ENCODE data around the gene MACROD2. TPM values are rescaled to one million over a fixed set of nuclear protein-coding genes. Genes with fewer than 3 reads are reported as not detected.
A peak's percentile ranks its signal among the peaks of the same experiment; 100 is the strongest.

The MACROD2 gene
- total and polyA plus RNA-seq, 2 of the 4 experiments (the other 2 are of a cell fraction), result not detected

DNA sequence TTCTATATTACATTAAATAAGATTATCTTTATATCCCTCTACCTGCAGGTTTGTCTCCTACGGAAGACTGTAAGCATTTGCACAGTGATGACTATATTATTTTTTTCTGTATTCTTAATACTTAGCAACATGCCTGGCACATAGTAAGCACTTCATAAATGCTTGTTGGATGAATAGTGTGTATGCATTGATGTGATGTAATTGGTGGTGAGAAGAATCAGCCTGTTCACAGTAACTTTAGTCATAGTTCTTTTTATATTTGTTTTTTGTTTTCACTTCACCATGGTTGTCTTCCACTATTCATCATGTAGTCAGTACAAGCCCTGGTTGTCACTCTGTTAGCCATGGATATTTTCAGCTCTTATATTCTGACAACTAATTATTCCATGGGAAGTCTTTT lies 526.1 kb downstream of the MACROD2 start:
- no peak overlapping the region for H4K91ac ChIP-seq (ENCODE audit: insufficient read depth, low read depth, low read length)
- H2BK5ac ChIP-seq (ENCODE audit: low read depth, low read length, poor library complexity, severe bottlenecking), result no peak overlapping the region
- H3K14ac ChIP-seq (replicated peaks; ENCODE audit: low read depth, low read length), result no peak overlapping the region
- H2AK5ac ChIP-seq (ENCODE audit: low read depth, low read length), result no peak overlapping the region
- in situ Hi-C loops (cut with MboI; ENCODE audit: low sequenced_read_pairs) (no loop called here), dilution Hi-C loops (cut with HindIII; ENCODE audit: low sequenced_read_pairs, unreplicated experiment) (no loop called here), intact Hi-C loops (cut with micrococcal nuclease) (no loop called here)
- H3K4me3 ChIP-seq (ENCODE audit: insufficient read depth, low read depth, low read length), result no peak overlapping the region
- no peak overlapping the region for H4K8ac ChIP-seq (ENCODE audit: low read depth in 2 of 2, low read length in 2 of 2)
- no peak overlapping the region for H3K27ac ChIP-seq (ENCODE audit: insufficient read depth, low read length)
- H3K9me3 ChIP-seq (ENCODE audit: control insufficient read depth, insufficient read depth, low read length), result no peaks in the 10 kb centered on the region
- H3K23ac ChIP-seq (ENCODE audit: low read depth, low read length), result no peak overlapping the region
- H3K18ac ChIP-seq (ENCODE audit: low read depth, low read length), result no peak overlapping the region
- POLR2A ChIA-PET (ENCODE audit: unreplicated experiment), result no interaction called here
- peaks cover 5% of the 10 kb centered on the region; the same call in 1 of the 2 replicates for H3K4me1 ChIP-seq (ENCODE audit: control insufficient read depth, insufficient read depth, low read length)
- BruUV-seq (replicated peaks), result no TSS peak
- H2BK15ac ChIP-seq (ENCODE audit: low read depth, low read length), result no peak overlapping the region
- H3K56ac ChIP-seq (ENCODE audit: extremely low read depth, insufficient read depth, low read length), result no peak overlapping the region
- H3K4me2 ChIP-seq (ENCODE audit: low read depth, low read length), result no peak overlapping the region
- H4K5ac ChIP-seq (ENCODE audit: low read depth, low read length), result no peak overlapping the region
- H2BK20ac ChIP-seq (ENCODE audit: low read depth, low read length), result no peak overlapping the region
- no peaks in the 10 kb centered on the region for H4K20me1 ChIP-seq (ENCODE audit: insufficient read depth, low read length)
- DNase-seq (peak; percentile 41), ATAC-seq (ENCODE audit: low read depth) (no peak)
- H3K4ac ChIP-seq (ENCODE audit: low read depth, low read length), result no peak overlapping the region
- peaks cover 2% of the 10 kb centered on the region; the same call in 1 of the 2 replicates for H3K27me3 ChIP-seq (ENCODE audit: control insufficient read depth, insufficient read depth, low read length)
- H2AK9ac ChIP-seq (replicated peaks; ENCODE audit: low read depth, low read length, poor library complexity), result no peak overlapping the region
- no peaks in the 10 kb centered on the region for H3K36me3 ChIP-seq (ENCODE audit: control insufficient read depth, insufficient read depth, low read length)
- no peaks in the 10 kb centered on the region for H3K79me1 ChIP-seq (ENCODE audit: low read depth in 1 of 2, low read length in 2 of 2)
- no peak overlapping the region for H3K9ac ChIP-seq (ENCODE audit: low read depth, low read length)
- WGBS, 2 experiments (ENCODE audit: extremely low coverage in 2 of 2, insufficient read length in 1 of 2), result no CpG with 5 or more reads among the region's 1 CpG
- no peak overlapping the region for H2BK120ac ChIP-seq (ENCODE audit: low read depth, low read length)
- H3K9me1 ChIP-seq (ENCODE audit: insufficient read depth, low read length), result no peaks in the 10 kb centered on the region
- CTCF ChIA-PET, result no interaction called here
- TF ChIP-seq, protein P1, sequence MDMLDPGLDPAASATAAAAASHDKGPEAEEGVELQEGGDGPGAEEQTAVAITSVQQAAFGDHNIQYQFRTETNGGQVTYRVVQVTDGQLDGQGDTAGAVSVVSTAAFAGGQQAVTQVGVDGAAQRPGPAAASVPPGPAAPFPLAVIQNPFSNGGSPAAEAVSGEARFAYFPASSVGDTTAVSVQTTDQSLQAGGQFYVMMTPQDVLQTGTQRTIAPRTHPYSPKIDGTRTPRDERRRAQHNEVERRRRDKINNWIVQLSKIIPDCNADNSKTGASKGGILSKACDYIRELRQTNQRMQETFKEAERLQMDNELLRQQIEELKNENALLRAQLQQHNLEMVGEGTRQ (IDR thresholded peaks at IDR 0.05; ENCODE audit: low read depth, low read length), result no peak
- TF ChIP-seq, protein P2, sequence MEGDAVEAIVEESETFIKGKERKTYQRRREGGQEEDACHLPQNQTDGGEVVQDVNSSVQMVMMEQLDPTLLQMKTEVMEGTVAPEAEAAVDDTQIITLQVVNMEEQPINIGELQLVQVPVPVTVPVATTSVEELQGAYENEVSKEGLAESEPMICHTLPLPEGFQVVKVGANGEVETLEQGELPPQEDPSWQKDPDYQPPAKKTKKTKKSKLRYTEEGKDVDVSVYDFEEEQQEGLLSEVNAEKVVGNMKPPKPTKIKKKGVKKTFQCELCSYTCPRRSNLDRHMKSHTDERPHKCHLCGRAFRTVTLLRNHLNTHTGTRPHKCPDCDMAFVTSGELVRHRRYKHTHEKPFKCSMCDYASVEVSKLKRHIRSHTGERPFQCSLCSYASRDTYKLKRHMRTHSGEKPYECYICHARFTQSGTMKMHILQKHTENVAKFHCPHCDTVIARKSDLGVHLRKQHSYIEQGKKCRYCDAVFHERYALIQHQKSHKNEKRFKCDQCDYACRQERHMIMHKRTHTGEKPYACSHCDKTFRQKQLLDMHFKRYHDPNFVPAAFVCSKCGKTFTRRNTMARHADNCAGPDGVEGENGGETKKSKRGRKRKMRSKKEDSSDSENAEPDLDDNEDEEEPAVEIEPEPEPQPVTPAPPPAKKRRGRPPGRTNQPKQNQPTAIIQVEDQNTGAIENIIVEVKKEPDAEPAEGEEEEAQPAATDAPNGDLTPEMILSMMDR (conservative IDR thresholded peaks at IDR 0.05; ENCODE audit: low read depth, low read length), result no peak
- TF ChIP-seq RFX5 (IDR thresholded peaks at IDR 0.05; ENCODE audit: low read depth, low read length), result no peak
- no peak for TF ChIP-seq MAFK (IDR thresholded peaks at IDR 0.05; ENCODE audit: low read depth, low read length)
- TF ChIP-seq MXI1 (IDR thresholded peaks at IDR 0.05; ENCODE audit: borderline replicate concordance, low read depth, low read length), result no peak
- TF ChIP-seq MAZ (IDR thresholded peaks at IDR 0.05; ENCODE audit: borderline replicate concordance, low read depth, low read length), result no peak
- no peak for TF ChIP-seq POLR2A (IDR thresholded peaks at IDR 0.05; ENCODE audit: low read depth, low read length)
- TF ChIP-seq FOS (IDR thresholded peaks at IDR 0.05; ENCODE audit: low read depth, low read length), result no peak
- TF ChIP-seq NFE2L2 (IDR thresholded peaks at IDR 0.05; ENCODE audit: low read depth, low read length), result no peak
- TF ChIP-seq RAD21 (IDR thresholded peaks at IDR 0.05; ENCODE audit: low read length), result no peak
- TF ChIP-seq RCOR1 (IDR thresholded peaks at IDR 0.05; ENCODE audit: insufficient replicate concordance, low read length), result no peak
- TF ChIP-seq SMC3 (IDR thresholded peaks at IDR 0.05; ENCODE audit: low read depth, low read length), result no peak
- no peak for TF ChIP-seq CEBPB (IDR thresholded peaks at IDR 0.05; ENCODE audit: low read depth, low read length)
- TF ChIP-seq, protein P3, sequence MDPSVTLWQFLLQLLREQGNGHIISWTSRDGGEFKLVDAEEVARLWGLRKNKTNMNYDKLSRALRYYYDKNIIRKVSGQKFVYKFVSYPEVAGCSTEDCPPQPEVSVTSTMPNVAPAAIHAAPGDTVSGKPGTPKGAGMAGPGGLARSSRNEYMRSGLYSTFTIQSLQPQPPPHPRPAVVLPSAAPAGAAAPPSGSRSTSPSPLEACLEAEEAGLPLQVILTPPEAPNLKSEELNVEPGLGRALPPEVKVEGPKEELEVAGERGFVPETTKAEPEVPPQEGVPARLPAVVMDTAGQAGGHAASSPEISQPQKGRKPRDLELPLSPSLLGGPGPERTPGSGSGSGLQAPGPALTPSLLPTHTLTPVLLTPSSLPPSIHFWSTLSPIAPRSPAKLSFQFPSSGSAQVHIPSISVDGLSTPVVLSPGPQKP (IDR thresholded peaks at IDR 0.05; ENCODE audit: borderline replicate concordance, low read depth, low read length), result no peak
- TF ChIP-seq BHLHE40 (IDR thresholded peaks at IDR 0.05; ENCODE audit: low read depth, low read length), result no peak
- no peak for TF ChIP-seq CHD1 (IDR thresholded peaks at IDR 0.05; ENCODE audit: low read depth, low read length)
- H2AFZ ChIP-seq (replicated peaks; ENCODE audit: low read length, poor library complexity), result no peak overlapping the region

All from IMR-90 (cell line).